GM12878 (cell line): ENCODE results near the gene CEBPB. TPM values are rescaled to one million over a fixed set of nuclear protein-coding genes. Genes with fewer than 3 reads are reported as not detected.

ENCODE experiments used
- ATAC-seq: fragments of 200-7000 bp; cut with Tn5 transposase; 3 replicates; pipeline ENCODE4 v1.9.1; 2020; ENCODE audit warnings: mild to moderate bottlenecking, moderate library complexity
- BruUV-seq: library from RNA; stranded (reverse); fragments of 400-500 nt; replicated peaks from 2 replicates; lab custom pipeline; 2021; lab: Mats Ljungman, UMichigan
- CTCF ChIA-PET: fragments of 300-600 bp; sonication (Branson Sonifier 250); formaldehyde crosslinking; extraction: SDS; loops from one replicate; lab custom pipeline; 2021; ENCODE audit warnings: inconsistent platforms; lab: Yijun Ruan, JAX
- POLR2A ChIA-PET: fragments of 350-600 bp; formaldehyde crosslinking; extraction: SDS; loops from one replicate; lab custom pipeline; 2021; ENCODE audit warnings: inconsistent platforms; lab: Charles Lee
- RAD21 ChIA-PET: fragments of 300-600 bp; sonication (Branson Sonifier 250); formaldehyde crosslinking; loops from one replicate; lab custom pipeline; 2023; ENCODE audit warnings: antibody characterized with exemption; ENCODE audit not compliant: unreplicated experiment; lab: Charles Lee
- SMC1A ChIA-PET: fragments of 300-600 bp; sonication (Branson Sonifier 250); formaldehyde crosslinking; loops from one replicate; lab custom pipeline; 2023; ENCODE audit not compliant: unreplicated experiment, uncharacterized antibody; lab: Charles Lee
- DNase-seq: peaks from one replicate; pipeline ENCODE4 v3.0.0-alpha.2; 2011; ENCODE audit warnings: low read depth, low spot score
- FAIRE-seq: peaks from 3 replicates; lab custom pipeline; 2011; peaks lifted over from hg19 to GRCh38; lab: Jason Lieb, UNC
- H2AFZ ChIP-seq: 2 replicates; pipeline ENCODE4 v1.6.0; 2011; ENCODE audit warnings: low read depth, low read length, control low read depth; ENCODE audit not compliant: control insufficient read depth
- H3K27ac ChIP-seq: 2 replicates; pipeline ENCODE4 v1.5.1; 2011; ENCODE audit warnings: control low read depth; ENCODE audit not compliant: control insufficient read depth, insufficient read depth
- H3K27me3 ChIP-seq, 2 experiments: replicated peaks in 1 of 2; 2 replicates each; pipeline versions ENCODE4 v1.6.0 to v1.6.1; 2011; ENCODE audit warnings: low read length in 1 of 2; ENCODE audit not compliant: control insufficient read depth in 2 of 2, insufficient read depth in 2 of 2
- H3K36me3 ChIP-seq, 2 experiments: 2 replicates each; pipeline ENCODE4 v1.5.1; 2011; ENCODE audit warnings: low read length in 1 of 2; ENCODE audit not compliant: control insufficient read depth in 2 of 2, insufficient read depth in 2 of 2
- H3K4me1 ChIP-seq: 2 replicates; pipeline ENCODE4 v1.6.1; 2011; ENCODE audit warnings: mild to moderate bottlenecking, low read length, moderate library complexity, mixed read lengths; ENCODE audit not compliant: control insufficient read depth, insufficient read depth
- H3K4me2 ChIP-seq: 2 replicates; pipeline ENCODE4 v1.6.0; 2011; ENCODE audit warnings: control low read depth; ENCODE audit not compliant: control insufficient read depth, insufficient read depth
- H3K4me3 ChIP-seq: fragments of 200-600 bp; sonication (generic); 2 replicates; pipeline ENCODE4 v1.5.1; 2016
- H3K79me2 ChIP-seq: 2 replicates; pipeline ENCODE4 v1.6.0; 2011; ENCODE audit warnings: low read length; ENCODE audit not compliant: control insufficient read depth, insufficient read depth
- H3K9ac ChIP-seq: 2 replicates; pipeline ENCODE4 v1.8.0; 2011; ENCODE audit warnings: low read length, control low read depth, mixed read lengths; ENCODE audit not compliant: control insufficient read depth, insufficient read depth
- H3K9me3 ChIP-seq: replicated peaks from 3 replicates; pipeline ENCODE4 v1.5.1; 2011; ENCODE audit warnings: mild to moderate bottlenecking, low read length; ENCODE audit not compliant: control insufficient read depth, insufficient read depth
- H4K20me1 ChIP-seq: 2 replicates; pipeline ENCODE4 v1.6.0; 2011; ENCODE audit not compliant: control insufficient read depth, insufficient read depth
- ASH2L ChIP-seq: fragments of 300-600, 200-600 bp; sonication (generic); IDR thresholded peaks from 2 replicates; pipeline ENCODE4 v1.6.1; 2017; ENCODE audit warnings: low read depth, mild to moderate bottlenecking, borderline replicate concordance
- CEBPZ ChIP-seq: fragments of 150-350 bp; IDR thresholded peaks from 2 replicates; pipeline ENCODE4 v1.6.1; 2016; ENCODE audit warnings: low read depth, low read length
- FOS ChIP-seq: IDR thresholded peaks from 3 replicates; pipeline ENCODE4 v1.6.1; 2011; ENCODE audit warnings: borderline replicate concordance; ENCODE audit not compliant: insufficient read length; ENCODE audit errors: extremely low read depth
- HDAC6 ChIP-seq: fragments of 200-600 bp; sonication (generic); IDR thresholded peaks from one replicate; pipeline ENCODE4 v1.8.0; 2017; ENCODE audit warnings: antibody characterized with exemption; ENCODE audit not compliant: unreplicated experiment
- JUNB ChIP-seq: IDR thresholded peaks from 2 replicates; pipeline ENCODE4 v1.6.1; 2016; ENCODE audit warnings: antibody characterized with exemption, mild to moderate bottlenecking
- NFXL1 ChIP-seq: fragments of 450-650 bp; IDR thresholded peaks from 2 replicates; pipeline ENCODE4 v1.6.1; 2017; ENCODE audit warnings: antibody characterized with exemption, mild to moderate bottlenecking, borderline replicate concordance
- NRF1 ChIP-seq: conservative IDR thresholded peaks from 2 replicates; pipeline ENCODE4 v1.6.1; 2011; ENCODE audit warnings: mild to moderate bottlenecking, low read depth, low read length, improper control_type of control experiment
- PKNOX1 ChIP-seq: fragments of 450-650 bp; IDR thresholded peaks from 2 replicates; pipeline ENCODE4 v1.6.1; 2016; ENCODE audit warnings: mild to moderate bottlenecking
- SREBF2 ChIP-seq: IDR thresholded peaks from 2 replicates; pipeline ENCODE4 v1.6.1; 2012; ENCODE audit warnings: mild to moderate bottlenecking, low read length
- SUPT20H ChIP-seq: IDR thresholded peaks from 2 replicates; pipeline ENCODE4 v1.6.1; 2011; ENCODE audit warnings: low read depth, mild to moderate bottlenecking, low read length, moderate library complexity, borderline replicate concordance; ENCODE audit not compliant: control insufficient read depth
- ZBED1 ChIP-seq: IDR thresholded peaks from 2 replicates; pipeline ENCODE4 v1.6.1; 2016; ENCODE audit warnings: borderline replicate concordance
- ZBTB33 ChIP-seq: fragments of 450-650 bp; IDR thresholded peaks from 2 replicates; pipeline ENCODE4 v1.6.1; 2017; ENCODE audit warnings: mild to moderate bottlenecking
- ZBTB40 ChIP-seq: fragments of 450-650 bp; IDR thresholded peaks from 2 replicates; pipeline ENCODE4 v1.6.1; 2016; ENCODE audit warnings: mild to moderate bottlenecking, moderate library complexity, borderline replicate concordance
- WGBS: methylation state at CpG from one replicate; pipeline ENCODE4 v1.1.6; 2016; ENCODE audit warnings: low lambda C conversion rate; ENCODE audit not compliant: insufficient replicate concordance, insufficient coverage; ENCODE audit errors: missing lambda C conversion rate; 5-methylcytosine and 5-hydroxymethylcytosine counted together
- in situ Hi-C: fragments of 300-500 bp; cut with MboI; formaldehyde crosslinking; loops from 9 replicates; pipeline ENCODE4 v1.14.3; 2018; ENCODE audit warnings: mixed read lengths
- intact Hi-C: fragments of 100-400 bp; cut with micrococcal nuclease; formaldehyde crosslinking; loops from one replicate; pipeline ENCODE4 v1.14.2; 2022; ENCODE audit not compliant: unreplicated experiment
- polyA plus RNA-seq, 11 experiments: library from polyadenylated mRNA; depleted of rRNA in 4 of 11; unstranded in 6 of 11; stranded (reverse) in 5 of 11; fragments of >200 nt; fragmentation: Nextera tagmentation in 4 of 11; fragmentation: Illumina TruSeq in 1 of 11; extraction: Ambion mirVana in 4 of 11; extraction: Trizol in 1 of 11; gene quantifications; 1 replicate in 1 of 11; 2 replicates in 10 of 11; pipeline versions ENCODE4 v1.2.1 to v1.2.3, GENCODE V29; 2011 to 2016; ENCODE audit warnings: inconsistent platforms in 2 of 11, missing spikeins in 2 of 11, low read depth in 1 of 11
- total RNA-seq, 4 experiments: library from RNA; depleted of rRNA in 3 of 4; stranded (reverse); fragments of >200 nt in 3 of 4; fragmentation: Illumina TruSeq in 1 of 4; extraction: Trizol in 1 of 4; gene quantifications; 2 replicates each; pipeline versions ENCODE4 v1.2.1 to v1.2.3, GENCODE V29; 2013 to 2021

Gene CEBPB
- total and polyA plus RNA-seq, 10 of the 15 experiments (the other 5 are each of a cell fraction or from before 2014, with no cell fraction given): 0.18 to 8.8 (median 1.6) TPM

- 43% methylated on average over 14 of the region's 14 CpGs for WGBS
- in situ Hi-C loops (no loop called here), intact Hi-C loops (no loop called here)
- H3K27ac ChIP-seq: no peak overlapping the region
- H3K9ac ChIP-seq: no peak overlapping the region
- no peaks in the 10 kb centered on the region; a peak in 2 of 4 replicates for H3K27me3 ChIP-seq
- DNase-seq (no peak), ATAC-seq (no peak), FAIRE-seq (no peak)
- no peaks in the 10 kb centered on the region for H3K4me1 ChIP-seq
- CTCF ChIA-PET: no interaction called here
- no peaks in the 10 kb centered on the region for H3K36me3 ChIP-seq
- POLR2A ChIA-PET: no interaction called here
- no peak overlapping the region for H3K4me2 ChIP-seq
- RAD21 ChIA-PET: no interaction called here
- no peaks in the 10 kb centered on the region for H3K79me2 ChIP-seq
- SMC1A ChIA-PET: no interaction called here
- H2AFZ ChIP-seq: no peak overlapping the region
- no peaks in the 10 kb centered on the region for H3K9me3 ChIP-seq
- no peaks in the 10 kb centered on the region for H4K20me1 ChIP-seq
- BruUV-seq: no TSS peak
- no peak overlapping the region for H3K4me3 ChIP-seq
- TF ChIP-seq ZBTB33 (no peak), ZBED1 (no peak), FOS (no peak), NFXL1 (no peak), NRF1 (no peak), CEBPZ (no peak), ZBTB40 (no peak), JUNB (no peak), SREBF2 (no peak), HDAC6 (no peak), PKNOX1 (no peak), SUPT20H (no peak), ASH2L (no peak)
Observed at GRCh38 chr20:50217207-50217949, 26.7 kb downstream of the CEBPB start.
